Right lobe of liver (tissue), 4 donors: ENCODE measurements around the gene GOLGA6A.

Source experiments
- CTCF ChIP-seq, 4 donors: fragments of 200-600 bp in 3 of 4; fragments of 450-650 bp in 1 of 4; IDR thresholded peaks; one replicate each; pipeline versions ENCODE4 v1.5.1 to v1.8.0; 2016 to 2022; ENCODE audit warnings: antibody characterized with exemption in 4 of 4, mild to moderate bottlenecking in 2 of 4
- POLR2A ChIP-seq: fragments of 450-650 bp; IDR thresholded peaks from one replicate; pipeline ENCODE4 v1.6.1; 2017; ENCODE audit warnings: antibody characterized with exemption, mild to moderate bottlenecking
- donor health status: DM: no; HTN: no; CAD: no.
- donor health status: DM: no; HTN: no; CAD: no.
- donor health status: DM: no; HTN: yes; CAD: no.

GRCh38 chr15:74022706-74023470, 59.5 kb downstream of the GOLGA6A start:
- TF ChIP-seq CTCF (IDR thresholded peaks at IDR 0.05) = no peak
- no peak for TF ChIP-seq POLR2A
